HEK293 (cell line): ENCODE measurements around the gene UGT3A1.

Experiments used
- CTCF ChIA-PET: fragments of 350-600 bp; formaldehyde crosslinking; extraction: SDS; loops from one replicate; lab custom pipeline; 2021; ENCODE audit warnings: antibody characterized with exemption; lab: Yijun Ruan, JAX
- POLR2A ChIA-PET: fragments of 300-600 bp; formaldehyde crosslinking; extraction: SDS; loops from one replicate; lab custom pipeline; 2020; ENCODE audit warnings: antibody characterized with exemption, inconsistent platforms; lab: Yijun Ruan, JAX
- H3K27ac ChIP-seq: fragments of 200-500 bp; sonication (Bioruptor generic); 2 replicates; pipeline ENCODE4 v1.5.1; 2014; ENCODE audit warnings: low read depth, low read length, control low read depth, inconsistent platforms; ENCODE audit errors: extremely low read depth
- H3K36me3 ChIP-seq, 2 experiments: fragments of 200-500 bp in 1 of 2; sonication (Bioruptor generic) in 1 of 2; 1 replicate in 1 of 2; 2 replicates in 1 of 2; pipeline ENCODE4 v1.5.1; 2014 to 2017; ENCODE audit warnings: inconsistent platforms in 2 of 2, low read length in 2 of 2; ENCODE audit not compliant: control insufficient read depth in 2 of 2, insufficient read depth in 1 of 2
- H3K4me1 ChIP-seq: fragments of 200-500 bp; sonication (Bioruptor generic); 2 replicates; pipeline ENCODE4 v1.5.1; 2014; ENCODE audit warnings: mild to moderate bottlenecking, low read length, inconsistent platforms; ENCODE audit not compliant: control insufficient read depth, insufficient read depth
- H3K4me3 ChIP-seq: 2 replicates; pipeline ENCODE4 v1.5.1; 2011; ENCODE audit warnings: low read depth, mild to moderate bottlenecking, control low read depth, low read length, moderate library complexity
- H3K9me3 ChIP-seq: fragments of 200-500 bp; sonication (Bioruptor generic); 2 replicates; pipeline ENCODE4 v1.5.1; 2014; ENCODE audit warnings: low read depth, low read length, inconsistent platforms; ENCODE audit not compliant: control insufficient read depth, insufficient read depth
- ATF2 ChIP-seq: fragments of 450-650 bp; formaldehyde crosslinking; IDR thresholded peaks from 2 replicates; pipeline ENCODE4 v1.5.1; 2016; ENCODE audit warnings: missing biosample characterization, missing genetic modification characterization, low read depth
- GLIS2 ChIP-seq: fragments of 450-650 bp; formaldehyde crosslinking; IDR thresholded peaks from 2 replicates; pipeline ENCODE4 v1.5.1; 2016; ENCODE audit warnings: missing biosample characterization, missing genetic modification characterization
- KLF9 ChIP-seq: fragments of 450-650 bp; formaldehyde crosslinking; IDR thresholded peaks from 2 replicates; pipeline ENCODE4 v1.5.1; 2016; ENCODE audit warnings: missing biosample characterization, missing genetic modification characterization, low read depth
- PBX3 ChIP-seq: sonication (generic); formaldehyde crosslinking; IDR thresholded peaks from 2 replicates; pipeline ENCODE4 v1.8.1; 2022; ENCODE audit warnings: mild to moderate bottlenecking, moderate library complexity, missing genetic modification reagents
- PRDM4 ChIP-seq: fragments of 450-650 bp; formaldehyde crosslinking; IDR thresholded peaks from 2 replicates; pipeline ENCODE4 v1.5.1; 2017; ENCODE audit warnings: missing biosample characterization, missing genetic modification characterization
- REST ChIP-seq: fragments of 450-650 bp; formaldehyde crosslinking; IDR thresholded peaks from 2 replicates; pipeline ENCODE4 v1.5.1; 2016; ENCODE audit warnings: missing biosample characterization, missing genetic modification characterization
- SP2 ChIP-seq: fragments of 450-650 bp; formaldehyde crosslinking; IDR thresholded peaks from 2 replicates; pipeline ENCODE4 v1.5.1; 2016; ENCODE audit warnings: missing biosample characterization, missing genetic modification characterization
- ZFP37 ChIP-seq: fragments of 450-650 bp; formaldehyde crosslinking; IDR thresholded peaks from 2 replicates; pipeline ENCODE4 v1.5.1; 2016; ENCODE audit warnings: missing biosample characterization, missing genetic modification characterization
- ZNF174 ChIP-seq: fragments of 450-650 bp; formaldehyde crosslinking; IDR thresholded peaks from 2 replicates; pipeline ENCODE4 v1.5.0; 2017; ENCODE audit warnings: missing biosample characterization, mild to moderate bottlenecking, missing genetic modification characterization
- ZNF292 ChIP-seq: fragments of 450-650 bp; formaldehyde crosslinking; IDR thresholded peaks from 2 replicates; pipeline ENCODE4 v1.5.1; 2016; ENCODE audit warnings: low read depth, missing biosample characterization, missing genetic modification characterization, borderline replicate concordance
- ZNF302 ChIP-seq: fragments of 450-650 bp; formaldehyde crosslinking; IDR thresholded peaks from 2 replicates; pipeline ENCODE4 v1.5.1; 2016; ENCODE audit warnings: missing biosample characterization, missing genetic modification characterization, low read depth
- ZNF37A ChIP-seq: fragments of 450-650 bp; IDR thresholded peaks from 2 replicates; pipeline ENCODE4 v1.5.1; 2018; ENCODE audit warnings: missing biosample characterization, missing genetic modification characterization
- ZNF513 ChIP-seq: fragments of 450-650 bp; IDR thresholded peaks from 2 replicates; pipeline ENCODE4 v1.5.1; 2018; ENCODE audit warnings: missing biosample characterization, missing genetic modification characterization
- ZNF580 ChIP-seq: fragments of 450-650 bp; formaldehyde crosslinking; IDR thresholded peaks from 2 replicates; pipeline ENCODE4 v1.5.1; 2016; ENCODE audit warnings: missing biosample characterization, missing genetic modification characterization
- ZNF621 ChIP-seq: fragments of 450-650 bp; formaldehyde crosslinking; IDR thresholded peaks from 2 replicates; pipeline ENCODE4 v1.5.1; 2017; ENCODE audit warnings: missing biosample characterization, missing genetic modification characterization
- ZNF747 ChIP-seq: fragments of 450-650 bp; formaldehyde crosslinking; IDR thresholded peaks from 2 replicates; pipeline ENCODE4 v1.5.1; 2016; ENCODE audit warnings: missing biosample characterization, missing genetic modification characterization
- ZNF785 ChIP-seq: fragments of 450-650 bp; formaldehyde crosslinking; IDR thresholded peaks from 2 replicates; pipeline ENCODE4 v1.5.1; 2016; ENCODE audit warnings: missing biosample characterization, missing genetic modification characterization
- ZNF837 ChIP-seq: fragments of 450-650 bp; formaldehyde crosslinking; IDR thresholded peaks from 2 replicates; pipeline ENCODE4 v1.5.1; 2016; ENCODE audit warnings: missing biosample characterization, missing genetic modification characterization

The UGT3A1 gene

GRCh38 chr5:36007366-36007765, 16.2 kb upstream of the UGT3A1 start:
- no peaks in the 10 kb centered on the region for H3K36me3 ChIP-seq
- H3K4me1 ChIP-seq = no peaks in the 10 kb centered on the region
- TF ChIP-seq ZNF174 (no peak), ZNF37A (tag by site-specific recombination) (no peak), ZNF785 (no peak), ZNF747 (tag by site-specific recombination) (no peak), ATF2 (tag by site-specific recombination) (no peak), ZNF513 (tag by site-specific recombination) (no peak), ZNF292 (tag by site-specific recombination) (no peak), PBX3 (CRISPR knock-in tag) (no peak), ZNF621 (tag by site-specific recombination) (no peak), REST (tag by site-specific recombination) (no peak), ZNF580 (tag by site-specific recombination) (no peak), ZNF302 (tag by site-specific recombination) (no peak), ZNF837 (tag by site-specific recombination) (no peak), ZFP37 (tag by site-specific recombination) (no peak), PRDM4 (tag by site-specific recombination) (no peak), SP2 (tag by site-specific recombination) (no peak), GLIS2 (no peak), KLF9 (tag by site-specific recombination) (no peak)
- CTCF ChIA-PET = no interaction called here
- H3K4me3 ChIP-seq = no peak overlapping the region
- no peak overlapping the region for H3K27ac ChIP-seq
- POLR2A ChIA-PET = no interaction called here
- H3K9me3 ChIP-seq = no peaks in the 10 kb centered on the region
